ENCODE data around the gene OOSP4B.
"Not testable (repeated sequence)": the region's sequence is repeated elsewhere in the genome, so short reads cannot be mapped to it uniquely, and the experiment has no call there.

The OOSP4B gene

DNA sequence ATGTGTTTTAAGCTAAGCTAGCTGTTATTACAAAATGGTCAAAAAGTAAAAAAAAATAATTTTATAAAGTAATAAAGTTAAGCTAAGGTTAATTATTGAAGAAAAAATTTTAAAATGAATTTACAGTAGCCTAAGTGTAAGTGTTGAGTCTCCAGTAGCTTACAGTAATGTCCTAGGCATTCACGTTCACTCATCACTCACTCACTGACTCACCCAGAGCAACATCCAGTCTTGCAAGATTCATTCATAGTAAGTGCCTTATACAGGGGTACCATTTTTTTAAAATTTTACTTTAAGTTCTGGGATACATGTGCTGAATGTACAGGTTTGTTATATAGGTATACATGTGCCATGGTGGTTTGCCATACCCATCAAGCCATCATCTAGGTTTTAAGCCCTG is 11.6 kb upstream of the OOSP4B start:
- no peaks in the 10 kb centered on the region for H3K4me1 ChIP-seq (ENCODE audit: low read length)
- H3K4me3 ChIP-seq (ENCODE audit: low read length): no peak overlapping the region

DNA sequence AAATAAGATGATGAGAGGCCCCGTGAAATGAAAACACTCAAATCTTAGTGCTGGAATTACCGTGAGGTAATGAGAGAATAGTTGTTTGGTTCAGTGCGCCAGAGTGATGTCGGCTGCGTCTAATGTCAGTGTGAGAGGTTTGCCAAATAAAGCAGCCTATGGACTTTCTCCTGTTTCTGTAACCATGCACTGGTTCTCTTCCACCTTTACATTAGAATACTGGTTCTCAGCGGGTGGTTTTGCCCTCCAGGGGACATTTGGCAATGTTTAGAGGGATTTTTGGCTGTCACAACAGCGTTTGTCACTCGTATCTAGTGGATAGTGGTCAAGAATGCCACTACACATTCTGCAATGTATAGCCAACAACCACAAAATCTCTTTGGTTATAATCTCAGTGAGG is 1.1 kb downstream of the OOSP4B start:
- no peak overlapping the region for H2AFZ ChIP-seq (ENCODE audit: low read length)
- DNase-seq: no peak
- H3K9ac ChIP-seq (ENCODE audit: low read length): no peak overlapping the region
- H3K36me3 ChIP-seq (replicated peaks; ENCODE audit: insufficient read depth, low read length): no peaks in the 10 kb centered on the region
- no peaks in the 10 kb centered on the region for H3K9me2 ChIP-seq (replicated peaks; ENCODE audit: insufficient read depth, low read length)
- H3F3A ChIP-seq (ENCODE audit: insufficient read depth, low read length): no peaks in the 10 kb centered on the region
- no peaks in the 10 kb centered on the region for H3K4me1 ChIP-seq (ENCODE audit: low read length)
- no peaks in the 10 kb centered on the region for H4K20me1 ChIP-seq (ENCODE audit: insufficient read depth, low read length)
- H3K27ac ChIP-seq (ENCODE audit: low read length): no peak overlapping the region
- TF ChIP-seq EZH2 (optimal IDR thresholded peaks at IDR 0.05; ENCODE audit: low read depth, low read length) (no peak), CTCF (IDR thresholded peaks at IDR 0.05; ENCODE audit: low read length) (no peak), EZH2phosphoT487 (IDR thresholded peaks at IDR 0.05; ENCODE audit: low read length) (no peak)
- no peak overlapping the region for H3K4me3 ChIP-seq (ENCODE audit: low read length)
- no peak overlapping the region for H3K4me2 ChIP-seq (ENCODE audit: low read depth, low read length)
- no peaks in the 10 kb centered on the region for H3K9me3 ChIP-seq (replicated peaks; ENCODE audit: insufficient read depth, low read length)
- H3K27me3 ChIP-seq (replicated peaks; ENCODE audit: insufficient read depth, low read length): no peaks in the 10 kb centered on the region
- H3K79me2 ChIP-seq (ENCODE audit: low read length): no peaks in the 10 kb centered on the region

More for the DNA sequence above, 11.6 kb upstream of the OOSP4B start:
- no peaks in the 10 kb centered on the region for H3K79me2 ChIP-seq (ENCODE audit: low read length)
- H3K9me2 ChIP-seq (replicated peaks; ENCODE audit: insufficient read depth, low read length): no peaks in the 10 kb centered on the region
- H3K9ac ChIP-seq (ENCODE audit: low read length): no peak overlapping the region
- no peaks in the 10 kb centered on the region for H3K9me3 ChIP-seq (replicated peaks; ENCODE audit: insufficient read depth, low read length)
- H3K4me2 ChIP-seq (ENCODE audit: low read depth, low read length): no peak overlapping the region
- TF ChIP-seq CTCF (IDR thresholded peaks at IDR 0.05; ENCODE audit: low read length) (no peak), EZH2 (optimal IDR thresholded peaks at IDR 0.05; ENCODE audit: low read depth, low read length) (no peak), EZH2phosphoT487 (IDR thresholded peaks at IDR 0.05; ENCODE audit: low read length) (no peak)
- DNase-seq: no peak
- H4K20me1 ChIP-seq (ENCODE audit: insufficient read depth, low read length): no peaks in the 10 kb centered on the region
- H3K27me3 ChIP-seq (replicated peaks; ENCODE audit: insufficient read depth, low read length): no peaks in the 10 kb centered on the region
- H3K36me3 ChIP-seq (replicated peaks; ENCODE audit: insufficient read depth, low read length): no peaks in the 10 kb centered on the region
- no peak overlapping the region for H3K27ac ChIP-seq (ENCODE audit: low read length)
- H3F3A ChIP-seq (ENCODE audit: insufficient read depth, low read length): no peaks in the 10 kb centered on the region
- no peak overlapping the region for H2AFZ ChIP-seq (ENCODE audit: low read length)

- not testable (repeated sequence) for H3K36me3 ChIP-seq (replicated peaks; ENCODE audit: insufficient read depth, low read length); H3K27me3 ChIP-seq (replicated peaks; ENCODE audit: insufficient read depth, low read length); DNase-seq; H3K4me3 ChIP-seq (ENCODE audit: low read length); H3F3A ChIP-seq (ENCODE audit: insufficient read depth, low read length); H2AFZ ChIP-seq (ENCODE audit: low read length); H3K9me2 ChIP-seq (replicated peaks; ENCODE audit: insufficient read depth, low read length); H4K20me1 ChIP-seq (ENCODE audit: insufficient read depth, low read length); H3K79me2 ChIP-seq (ENCODE audit: low read length); H3K4me1 ChIP-seq (ENCODE audit: low read length); H3K27ac ChIP-seq (ENCODE audit: low read length); H3K4me2 ChIP-seq (ENCODE audit: low read depth, low read length); H3K9ac ChIP-seq (ENCODE audit: low read length); H3K9me3 ChIP-seq (replicated peaks; ENCODE audit: insufficient read depth, low read length)
Measured at GRCh38 chr11:60020376-60020775, 3.4 kb downstream of the OOSP4B start.

DNA sequence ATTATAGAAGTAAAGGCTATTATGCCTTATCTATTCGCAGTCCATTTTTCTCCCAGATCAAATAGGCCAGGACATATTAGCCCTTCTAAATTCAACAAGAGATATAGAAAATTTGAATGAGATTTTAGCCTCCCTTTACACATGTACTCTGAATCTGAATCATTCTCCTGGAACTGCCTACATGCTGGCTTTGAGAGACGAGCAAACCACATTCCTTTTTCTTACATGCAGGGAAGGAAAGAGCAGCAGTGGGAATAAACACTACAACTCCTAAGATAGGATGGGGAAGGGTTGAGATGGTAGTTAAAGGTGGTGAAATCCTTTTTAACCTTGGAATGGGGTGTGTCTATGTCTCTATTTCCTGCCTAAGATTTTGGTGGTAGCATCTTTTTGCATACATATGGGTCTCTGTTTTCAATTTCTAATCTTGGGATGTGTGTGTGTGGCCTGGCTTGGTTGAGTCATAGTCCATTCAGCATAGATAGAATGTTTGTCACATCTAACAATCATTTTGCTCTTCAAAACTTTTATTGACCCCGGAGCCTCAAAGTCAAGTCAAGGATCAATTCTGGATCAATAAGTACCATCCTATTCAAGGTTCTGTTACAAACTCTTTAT is 12.1 kb downstream of the OOSP4B start:
- no peak for TF ChIP-seq EZH2phosphoT487 (IDR thresholded peaks at IDR 0.05; ENCODE audit: low read length)
- TF ChIP-seq EZH2 (optimal IDR thresholded peaks at IDR 0.05; ENCODE audit: low read depth, low read length): no peak
- TF ChIP-seq CTCF (IDR thresholded peaks at IDR 0.05; ENCODE audit: low read length): no peak

More for the DNA sequence above, 12.1 kb downstream of the OOSP4B start:
- Histone ChIP-seq H3K9me2 (replicated peaks; ENCODE audit: insufficient read depth, low read length) (no peaks in the 10 kb centered on the region), H3K9ac (ENCODE audit: low read length) (no peak overlapping the region), H3K9me3 (replicated peaks; ENCODE audit: insufficient read depth, low read length) (no peaks in the 10 kb centered on the region), H3K4me1 (ENCODE audit: low read length) (no peaks in the 10 kb centered on the region), H3K79me2 (ENCODE audit: low read length) (no peaks in the 10 kb centered on the region), H3K27ac (ENCODE audit: low read length) (no peak overlapping the region), H3K4me3 (ENCODE audit: low read length) (no peak overlapping the region), H2AFZ (ENCODE audit: low read length) (no peak overlapping the region), H3K27me3 (replicated peaks; ENCODE audit: insufficient read depth, low read length) (no peaks in the 10 kb centered on the region), H3K4me2 (ENCODE audit: low read depth, low read length) (no peak overlapping the region), H4K20me1 (ENCODE audit: insufficient read depth, low read length) (no peaks in the 10 kb centered on the region), H3F3A (ENCODE audit: insufficient read depth, low read length) (no peaks in the 10 kb centered on the region), H3K36me3 (replicated peaks; ENCODE audit: insufficient read depth, low read length) (no peaks in the 10 kb centered on the region)
- no peak for DNase-seq

All from MM.1S (cell line).